Mammary epithelial cell (primary cell): ENCODE data around the gene RPAP2.

Experiments used
- EZH2 ChIP-seq: IDR thresholded peaks from 2 replicates; pipeline ENCODE4 v1.6.1; 2012; ENCODE audit warnings: low read length, inconsistent platforms, borderline replicate concordance
- TF ChIP-seq, protein P1 (sequence below), 2 donors: IDR thresholded peaks in 1 of 2; conservative IDR thresholded peaks in 1 of 2; 2 replicates each; pipeline ENCODE4 v1.5.1; 2011 to 2012; ENCODE audit warnings: inconsistent platforms in 2 of 2, low read length in 2 of 2, mild to moderate bottlenecking in 2 of 2, control low read depth in 1 of 2, low read depth in 1 of 2; ENCODE audit not compliant: insufficient read depth in 1 of 2; ENCODE audit errors: extremely low read depth in 1 of 2

DNA sequence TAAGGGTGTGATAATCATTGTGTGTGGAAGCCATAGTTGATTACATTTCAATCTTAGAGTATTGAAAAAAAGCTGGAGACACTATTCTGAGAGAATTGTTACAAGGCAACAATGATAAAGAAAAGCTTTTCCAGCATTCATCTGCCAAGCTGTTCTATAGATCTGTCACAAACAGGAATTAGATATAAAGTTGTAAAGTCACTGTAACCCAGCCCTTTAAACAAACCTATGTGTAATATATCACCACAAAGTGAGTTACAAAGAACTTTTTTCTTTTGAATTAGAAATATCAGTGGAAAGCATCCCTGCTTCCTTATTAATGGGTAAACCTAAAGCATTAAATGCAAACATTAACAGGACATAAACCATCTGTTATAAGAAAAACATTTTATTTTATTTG, 55.4 kb downstream of the RPAP2 start:
- no peak for TF ChIP-seq EZH2
- TF ChIP-seq, protein P1, sequence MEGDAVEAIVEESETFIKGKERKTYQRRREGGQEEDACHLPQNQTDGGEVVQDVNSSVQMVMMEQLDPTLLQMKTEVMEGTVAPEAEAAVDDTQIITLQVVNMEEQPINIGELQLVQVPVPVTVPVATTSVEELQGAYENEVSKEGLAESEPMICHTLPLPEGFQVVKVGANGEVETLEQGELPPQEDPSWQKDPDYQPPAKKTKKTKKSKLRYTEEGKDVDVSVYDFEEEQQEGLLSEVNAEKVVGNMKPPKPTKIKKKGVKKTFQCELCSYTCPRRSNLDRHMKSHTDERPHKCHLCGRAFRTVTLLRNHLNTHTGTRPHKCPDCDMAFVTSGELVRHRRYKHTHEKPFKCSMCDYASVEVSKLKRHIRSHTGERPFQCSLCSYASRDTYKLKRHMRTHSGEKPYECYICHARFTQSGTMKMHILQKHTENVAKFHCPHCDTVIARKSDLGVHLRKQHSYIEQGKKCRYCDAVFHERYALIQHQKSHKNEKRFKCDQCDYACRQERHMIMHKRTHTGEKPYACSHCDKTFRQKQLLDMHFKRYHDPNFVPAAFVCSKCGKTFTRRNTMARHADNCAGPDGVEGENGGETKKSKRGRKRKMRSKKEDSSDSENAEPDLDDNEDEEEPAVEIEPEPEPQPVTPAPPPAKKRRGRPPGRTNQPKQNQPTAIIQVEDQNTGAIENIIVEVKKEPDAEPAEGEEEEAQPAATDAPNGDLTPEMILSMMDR (conservative IDR thresholded peaks at IDR 0.05 in 1 of 2, IDR thresholded peaks at IDR 0.05 in 1 of 2; ENCODE audit: extremely low read depth in 1 of 2, insufficient read depth in 1 of 2, low read depth in 1 of 2, low read length in 2 of 2), result no peak
